ENCODE data around the gene TMEM121B. TPM values are rescaled to one million over a fixed set of nuclear protein-coding genes. Genes with fewer than 3 reads are reported as not detected.

The TMEM121B gene
- total RNA-seq, 2 donors from 2014 or later: 0.55 to 1.1 TPM

DNA sequence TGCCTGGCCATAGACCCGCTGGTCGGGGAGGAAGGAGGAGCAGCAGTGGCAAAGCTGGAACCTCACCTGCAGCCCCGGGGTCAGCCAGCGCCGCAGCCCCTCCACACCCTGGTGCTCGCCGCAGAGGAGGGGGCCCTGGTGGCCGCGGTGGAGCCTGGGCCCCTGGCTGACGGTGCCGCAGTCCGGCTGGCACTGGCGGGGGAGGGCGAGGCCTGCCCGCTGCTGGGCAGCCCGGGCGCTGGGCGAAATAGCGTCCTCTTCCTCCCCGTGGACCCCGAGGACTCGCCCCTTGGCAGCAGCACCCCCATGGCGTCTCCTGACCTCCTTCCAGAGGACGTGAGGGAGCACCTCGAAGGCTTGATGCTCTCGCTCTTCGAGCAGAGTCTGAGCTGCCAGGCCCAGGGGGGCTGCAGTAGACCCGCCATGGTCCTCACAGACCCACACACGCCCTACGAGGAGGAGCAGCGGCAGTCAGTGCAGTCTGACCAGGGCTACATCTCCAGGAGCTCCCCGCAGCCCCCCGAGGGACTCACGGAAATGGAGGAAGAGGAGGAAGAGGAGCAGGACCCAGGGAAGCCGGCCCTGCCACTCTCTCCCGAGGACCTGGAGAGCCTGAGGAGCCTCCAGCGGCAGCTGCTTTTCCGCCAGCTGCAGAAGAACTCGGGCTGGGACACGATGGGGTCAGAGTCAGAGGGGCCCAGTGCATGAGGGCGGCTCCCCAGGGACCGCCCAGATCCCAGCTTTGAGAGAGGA, 11.9 kb downstream of the TMEM121B start:
- no peak overlapping the region for H3K27ac ChIP-seq
- DNase-seq (ENCODE audit: low spot score): no peak
- no peaks in the 10 kb centered on the region for H3K27me3 ChIP-seq
- no peaks in the 10 kb centered on the region for H3K9me3 ChIP-seq
- TF ChIP-seq, protein P1, sequence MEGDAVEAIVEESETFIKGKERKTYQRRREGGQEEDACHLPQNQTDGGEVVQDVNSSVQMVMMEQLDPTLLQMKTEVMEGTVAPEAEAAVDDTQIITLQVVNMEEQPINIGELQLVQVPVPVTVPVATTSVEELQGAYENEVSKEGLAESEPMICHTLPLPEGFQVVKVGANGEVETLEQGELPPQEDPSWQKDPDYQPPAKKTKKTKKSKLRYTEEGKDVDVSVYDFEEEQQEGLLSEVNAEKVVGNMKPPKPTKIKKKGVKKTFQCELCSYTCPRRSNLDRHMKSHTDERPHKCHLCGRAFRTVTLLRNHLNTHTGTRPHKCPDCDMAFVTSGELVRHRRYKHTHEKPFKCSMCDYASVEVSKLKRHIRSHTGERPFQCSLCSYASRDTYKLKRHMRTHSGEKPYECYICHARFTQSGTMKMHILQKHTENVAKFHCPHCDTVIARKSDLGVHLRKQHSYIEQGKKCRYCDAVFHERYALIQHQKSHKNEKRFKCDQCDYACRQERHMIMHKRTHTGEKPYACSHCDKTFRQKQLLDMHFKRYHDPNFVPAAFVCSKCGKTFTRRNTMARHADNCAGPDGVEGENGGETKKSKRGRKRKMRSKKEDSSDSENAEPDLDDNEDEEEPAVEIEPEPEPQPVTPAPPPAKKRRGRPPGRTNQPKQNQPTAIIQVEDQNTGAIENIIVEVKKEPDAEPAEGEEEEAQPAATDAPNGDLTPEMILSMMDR (IDR thresholded peaks at IDR 0.05): no peak
- peaks cover 26% of the 10 kb centered on the region for H3K36me3 ChIP-seq
- no peak overlapping the region for H3K4me3 ChIP-seq
- H3K4me1 ChIP-seq: no peaks in the 10 kb centered on the region

- Histone ChIP-seq H3K4me1 (no peaks in the 10 kb centered on the region), H3K36me3 (peaks cover 27% of the 10 kb centered on the region), H3K4me3 (no peak overlapping the region), H3K27me3 (no peaks in the 10 kb centered on the region), H3K9me3 (no peaks in the 10 kb centered on the region), H3K27ac (no peak overlapping the region)
- DNase-seq (ENCODE audit: low spot score): no peak
- TF ChIP-seq, protein P1 (IDR thresholded peaks at IDR 0.05): no peak
These were observed 12.7 kb downstream of the TMEM121B start for GRCh38 chr22:17108256-17109112.

- Histone ChIP-seq H3K27me3 (no peaks in the 10 kb centered on the region), H3K27ac (no peak overlapping the region), H3K9me3 (no peaks in the 10 kb centered on the region), H3K36me3 (peaks cover 37% of the 10 kb centered on the region), H3K4me3 (no peak overlapping the region), H3K4me1 (no peaks in the 10 kb centered on the region)
- no peak for DNase-seq (ENCODE audit: low spot score)
- TF ChIP-seq, protein P1 (IDR thresholded peaks at IDR 0.05): no peak
These were observed 13.7 kb downstream of the TMEM121B start for GRCh38 chr22:17107547-17107810.

DNA sequence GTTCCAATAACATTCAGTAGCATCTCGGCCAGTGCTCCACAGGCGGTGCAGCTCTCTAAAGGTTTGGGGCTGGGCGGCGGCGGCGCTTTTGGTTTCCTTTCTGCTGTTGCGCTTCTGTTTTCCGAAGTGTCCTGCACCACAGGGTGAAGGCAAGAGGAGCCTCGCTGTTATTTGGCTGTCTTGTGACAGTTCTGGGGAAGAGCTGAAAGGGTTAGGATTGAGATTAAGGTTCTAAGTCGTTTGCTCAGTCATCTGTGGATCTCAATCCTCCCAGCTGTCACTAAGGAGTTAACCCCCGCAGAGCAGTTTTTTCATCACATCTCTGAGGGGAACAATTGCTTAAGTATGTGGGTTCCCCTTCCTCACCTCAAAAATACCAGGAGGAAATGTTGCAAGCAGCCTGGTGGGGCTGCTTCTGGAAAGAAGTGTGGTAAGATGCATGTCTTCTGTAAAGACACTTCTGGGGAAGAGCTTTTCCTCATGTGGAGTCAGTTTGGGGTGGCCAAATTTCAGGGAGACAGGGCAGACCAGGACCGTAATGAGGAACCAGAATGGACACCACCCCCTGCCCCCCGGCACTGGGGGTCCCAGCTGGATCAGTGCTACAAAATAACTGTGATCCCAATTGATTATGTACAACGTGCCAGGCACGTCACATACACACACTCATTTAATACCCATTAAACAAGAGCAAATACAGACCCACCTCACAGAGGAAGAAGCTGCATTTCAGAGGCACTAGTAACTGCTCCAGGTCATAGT, 14.2 kb downstream of the TMEM121B start:
- Histone ChIP-seq H3K36me3 (peaks cover 43% of the 10 kb centered on the region), H3K9me3 (no peaks in the 10 kb centered on the region), H3K4me1 (no peaks in the 10 kb centered on the region), H3K4me3 (no peak overlapping the region), H3K27me3 (no peaks in the 10 kb centered on the region), H3K27ac (no peak overlapping the region)
- TF ChIP-seq, protein P1 (IDR thresholded peaks at IDR 0.05): no peak
- no peak for DNase-seq (ENCODE audit: low spot score)

DNA sequence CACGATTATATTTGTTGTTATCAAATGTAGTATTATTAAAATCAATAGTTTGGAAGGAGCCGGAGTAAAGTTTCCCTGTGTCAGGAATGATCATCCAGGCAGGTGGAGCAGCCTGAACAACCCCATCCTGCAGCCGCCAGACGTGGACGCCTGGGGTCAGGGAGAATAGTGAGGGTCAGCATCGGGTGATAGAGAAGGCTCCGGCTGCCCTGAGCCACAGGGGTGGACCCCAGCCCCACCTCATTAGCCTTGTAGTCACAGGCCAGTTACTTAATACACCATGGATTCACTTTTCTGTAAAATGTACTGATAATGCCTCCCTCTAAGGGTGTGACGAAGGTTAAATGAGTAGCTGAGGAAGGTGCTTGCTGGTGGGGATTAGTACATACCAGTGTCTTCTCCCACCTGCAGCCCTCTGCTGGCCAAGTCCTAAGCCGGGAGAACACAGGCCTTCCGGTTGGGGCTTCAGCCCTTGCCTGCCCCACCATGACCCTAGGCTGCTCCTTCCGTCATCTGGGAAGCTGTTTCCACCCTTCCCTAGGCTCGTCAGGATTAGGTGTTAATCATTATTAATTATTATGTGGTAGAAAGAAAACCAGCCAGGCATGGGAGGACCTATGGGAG, 14.9 kb downstream of the TMEM121B start:
- no peaks in the 10 kb centered on the region for H3K27me3 ChIP-seq
- TF ChIP-seq, protein P1 (IDR thresholded peaks at IDR 0.05): no peak
- H3K4me1 ChIP-seq: no peaks in the 10 kb centered on the region
- H3K36me3 ChIP-seq: peaks cover 49% of the 10 kb centered on the region
- DNase-seq (ENCODE audit: low spot score): no peak
- H3K27ac ChIP-seq: no peak overlapping the region
- no peaks in the 10 kb centered on the region for H3K9me3 ChIP-seq
- H3K4me3 ChIP-seq: no peak overlapping the region
